GM19351 (cell line): ENCODE measurements around the gene NIPAL3.
"Not testable (repeated sequence)": the region's sequence is repeated elsewhere in the genome, so short reads cannot be mapped to it uniquely, and the experiment has no call there.

Experiments
- ATAC-seq: cut with Tn5 transposase; IDR thresholded peaks from one replicate; pipeline ENCODE4 v1.9.1; 2021; ENCODE audit warnings: mild to moderate bottlenecking, moderate library complexity; ENCODE audit not compliant: unreplicated experiment

NIPAL3 gene

DNA sequence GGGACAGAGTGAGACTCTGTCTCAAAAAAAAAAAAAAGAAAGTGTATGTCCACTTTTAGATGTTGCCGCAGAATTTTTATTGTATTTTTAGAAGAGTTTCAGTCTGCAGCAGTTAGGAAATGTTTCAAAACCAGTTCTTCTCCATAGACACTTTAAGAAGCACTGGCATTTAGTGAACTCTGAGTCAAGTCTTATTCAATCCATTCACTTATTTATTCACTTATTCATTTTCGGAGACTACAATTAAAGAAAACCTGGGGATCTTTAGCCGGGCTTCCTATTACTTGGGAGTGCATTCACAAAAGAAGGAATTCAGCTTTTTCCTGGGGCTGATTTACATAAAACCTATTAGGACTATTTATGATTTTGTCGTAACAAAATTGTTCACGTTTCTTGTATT, 99.3 kb downstream of the NIPAL3 start:
- ATAC-seq = no peak

DNA sequence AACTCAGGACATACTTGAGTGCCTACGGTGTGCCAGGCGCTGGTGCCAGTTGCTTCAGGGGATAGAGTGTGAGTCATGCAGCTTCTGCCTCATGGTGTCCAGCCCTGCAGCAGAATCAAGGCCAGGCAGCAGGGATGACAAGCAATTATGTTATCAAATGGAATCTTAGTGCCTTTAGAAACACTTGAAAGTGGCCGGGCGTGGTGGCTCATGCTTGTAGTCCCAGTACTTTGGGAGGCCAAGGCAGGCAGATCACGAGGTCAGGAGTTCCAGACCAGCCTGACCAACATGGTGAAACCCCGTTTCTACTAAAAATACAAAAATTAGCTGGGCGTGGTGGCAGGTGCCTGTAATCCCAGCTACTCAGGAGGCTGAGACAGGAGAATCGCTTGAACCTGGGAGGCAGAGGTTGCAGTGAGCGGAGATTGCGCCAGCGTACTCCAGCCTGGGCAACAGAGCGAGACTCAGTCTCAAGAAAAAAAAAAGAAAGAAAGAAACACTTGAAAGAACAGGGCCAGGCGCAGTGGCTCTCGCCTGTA, 100.1 kb downstream of the NIPAL3 start:
- ATAC-seq = not testable (repeated sequence)

DNA sequence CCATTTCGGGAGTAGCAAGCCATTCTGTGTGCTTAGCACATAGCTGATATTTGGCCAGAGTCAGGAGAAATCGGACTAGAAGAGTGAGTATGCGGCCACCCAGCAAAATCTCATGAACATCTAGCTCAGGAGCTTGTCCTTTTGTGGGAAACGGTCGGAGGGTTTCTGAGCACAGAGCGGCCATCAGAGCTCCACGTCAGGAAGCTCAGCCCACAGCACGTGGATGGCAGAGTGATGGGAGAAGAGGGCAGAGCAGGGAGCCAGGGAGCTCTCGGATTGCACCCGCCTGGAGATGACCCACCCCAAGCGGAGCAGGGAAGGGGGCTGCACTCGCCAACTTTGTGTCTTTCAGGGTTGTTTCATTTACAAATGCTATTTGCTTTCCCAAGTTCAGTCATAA, 100.9 kb downstream of the NIPAL3 start:
- ATAC-seq = no peak

DNA sequence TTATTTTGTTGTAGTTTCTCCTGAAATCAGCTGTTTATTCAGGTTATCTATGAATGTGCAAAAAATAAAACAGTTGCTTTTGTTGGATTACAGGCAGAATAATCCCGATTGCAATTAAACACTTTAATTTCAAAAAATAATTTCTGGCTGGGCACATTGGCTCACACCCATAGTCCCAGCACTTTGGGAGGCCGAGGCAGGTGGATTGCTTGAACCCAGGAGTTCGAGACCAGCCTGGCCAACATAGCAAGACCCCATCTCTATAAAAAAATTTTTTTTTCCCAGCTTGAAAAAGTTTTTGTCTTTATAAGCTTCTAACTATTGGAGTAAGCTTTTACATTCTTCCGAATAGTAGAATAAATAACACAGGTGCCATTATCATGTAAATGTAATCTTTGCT, 102.3 kb downstream of the NIPAL3 start:
- no peak for ATAC-seq

DNA sequence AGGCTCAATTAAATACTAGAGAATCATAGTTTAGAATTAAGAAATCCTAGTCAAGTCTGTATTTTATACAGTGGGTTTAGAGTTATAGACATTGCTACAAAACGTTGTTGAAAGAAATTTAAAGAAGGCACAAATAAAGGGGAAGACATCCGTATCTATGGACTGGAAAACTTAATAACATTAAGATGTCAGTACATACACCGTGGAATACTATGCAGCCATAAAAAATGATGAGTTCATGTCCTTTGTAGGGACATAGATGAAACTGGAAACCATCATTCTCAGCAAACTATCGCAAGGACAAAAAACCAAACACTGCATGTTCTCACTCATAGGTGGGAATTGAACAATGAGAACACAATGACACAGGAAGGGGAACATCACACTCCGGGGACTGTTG, 104.7 kb downstream of the NIPAL3 start:
- not testable (repeated sequence) for ATAC-seq
